ENCODE data around the gene FRMD8.

Gene FRMD8

GRCh38 chr11:65416341-65416824 is 29.9 kb downstream of the FRMD8 start:
- DNase-seq: peak; percentile 93

GRCh38 chr11:65416841-65417701 is 30.6 kb downstream of the FRMD8 start:
- DNase-seq: peak; percentile 40

- DNase-seq: peak; percentile 36
Measured at GRCh38 chr11:65417702-65418430, 31.4 kb downstream of the FRMD8 start.

GRCh38 chr11:65418431-65418680 is 31.9 kb downstream of the FRMD8 start:
- no peak for DNase-seq

- peak; percentile 92 for DNase-seq
Measured at GRCh38 chr11:65418681-65419459, 32.4 kb downstream of the FRMD8 start.

- no peak for DNase-seq
Measured at GRCh38 chr11:65419460-65419771, 33.0 kb downstream of the FRMD8 start.

- DNase-seq: peak; percentile 76
Measured at GRCh38 chr11:65419772-65420481, 33.5 kb downstream of the FRMD8 start.

GRCh38 chr11:65420506-65420905 is 34.1 kb downstream of the FRMD8 start:
- no peak for DNase-seq

GRCh38 chr11:65420979-65421793 is 34.7 kb downstream of the FRMD8 start:
- peak; percentile 92 for DNase-seq

- peak; percentile 95 for DNase-seq
Measured at GRCh38 chr11:65421794-65422632, 35.6 kb downstream of the FRMD8 start.

GRCh38 chr11:65422633-65423515 is 36.4 kb downstream of the FRMD8 start, which contains the start of gene NEAT1:
Gene NEAT1, plus strand, starts transcription at chr11:65422798.
- peak; percentile 97 for DNase-seq

- peak; percentile 38 for DNase-seq
Measured at GRCh38 chr11:65423516-65424204, 37.2 kb downstream of the FRMD8 start.

- DNase-seq: peak; percentile 81
Measured at GRCh38 chr11:65424205-65425104, 38.0 kb downstream of the FRMD8 start.

- DNase-seq: peak; percentile 90
Measured at GRCh38 chr11:65425105-65425970, 38.9 kb downstream of the FRMD8 start.

GRCh38 chr11:65425971-65426838 is 39.8 kb downstream of the FRMD8 start:
- peak; percentile 50 for DNase-seq
